ENCODE data around the gene UTP25.

DNA sequence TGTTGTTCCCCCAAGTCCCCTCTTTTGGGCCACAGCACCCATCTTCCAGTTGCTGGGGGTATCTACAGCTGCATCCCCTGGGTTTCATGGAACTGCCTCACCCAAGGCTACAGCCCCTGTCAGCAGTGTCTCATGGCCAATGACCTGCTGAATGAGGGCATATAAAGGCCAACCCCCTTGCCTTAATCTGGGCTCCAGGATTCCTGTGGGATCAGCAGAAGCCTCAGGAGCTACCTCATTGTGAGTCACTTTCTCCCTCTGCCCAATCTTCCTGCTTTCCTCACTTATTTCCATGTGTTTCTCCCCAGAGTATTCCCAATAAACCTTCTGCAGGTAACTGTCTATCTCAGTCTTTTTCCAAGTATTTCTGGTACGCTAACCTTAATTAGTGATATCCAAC is 73.0 kb downstream of the UTP25 start:
- TF ChIP-seq, protein P1, sequence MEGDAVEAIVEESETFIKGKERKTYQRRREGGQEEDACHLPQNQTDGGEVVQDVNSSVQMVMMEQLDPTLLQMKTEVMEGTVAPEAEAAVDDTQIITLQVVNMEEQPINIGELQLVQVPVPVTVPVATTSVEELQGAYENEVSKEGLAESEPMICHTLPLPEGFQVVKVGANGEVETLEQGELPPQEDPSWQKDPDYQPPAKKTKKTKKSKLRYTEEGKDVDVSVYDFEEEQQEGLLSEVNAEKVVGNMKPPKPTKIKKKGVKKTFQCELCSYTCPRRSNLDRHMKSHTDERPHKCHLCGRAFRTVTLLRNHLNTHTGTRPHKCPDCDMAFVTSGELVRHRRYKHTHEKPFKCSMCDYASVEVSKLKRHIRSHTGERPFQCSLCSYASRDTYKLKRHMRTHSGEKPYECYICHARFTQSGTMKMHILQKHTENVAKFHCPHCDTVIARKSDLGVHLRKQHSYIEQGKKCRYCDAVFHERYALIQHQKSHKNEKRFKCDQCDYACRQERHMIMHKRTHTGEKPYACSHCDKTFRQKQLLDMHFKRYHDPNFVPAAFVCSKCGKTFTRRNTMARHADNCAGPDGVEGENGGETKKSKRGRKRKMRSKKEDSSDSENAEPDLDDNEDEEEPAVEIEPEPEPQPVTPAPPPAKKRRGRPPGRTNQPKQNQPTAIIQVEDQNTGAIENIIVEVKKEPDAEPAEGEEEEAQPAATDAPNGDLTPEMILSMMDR (IDR thresholded peaks at IDR 0.05), result no peak
- TF ChIP-seq POLR2A (IDR thresholded peaks at IDR 0.05), result no peak
- no peak for TF ChIP-seq EP300 (IDR thresholded peaks at IDR 0.05)

All from tibial nerve (tissue), 4 donors.